Activated CD8-positive, alpha-beta T cell treated with anti-CD3 and anti-CD28 coated beads for 36 hours (primary cell): Measurements from ENCODE around the gene GRPEL1. TPM values are rescaled to one million over a fixed set of nuclear protein-coding genes. Genes with fewer than 3 reads are reported as not detected.

Experiments
- ATAC-seq: fragments of 200-7000 bp; cut with Tn5 transposase; one replicate; pipeline ENCODE4 v1.10.0; 2021; ENCODE audit warnings: mild to moderate bottlenecking, moderate library complexity
- CTCF ChIA-PET: fragments of 350-600 bp; sonication (Branson Sonifier 250); formaldehyde crosslinking; loops from one replicate; lab custom pipeline; 2021; ENCODE audit warnings: antibody characterized with exemption; lab: Charles Lee
- POLR2A ChIA-PET: fragments of 350-600 bp; sonication (Branson Sonifier 250); formaldehyde crosslinking; loops from one replicate; lab custom pipeline; 2021; ENCODE audit warnings: antibody characterized with exemption; lab: Charles Lee
- DNase-seq: peaks from one replicate; pipeline ENCODE4 v3.0.0-alpha.2; 2020
- H3K27ac Mint-ChIP-seq: one replicate; pipeline ENCODE4 v1.8.0; 2021; ENCODE audit warnings: mild to moderate bottlenecking, mixed read lengths
- H3K27me3 Mint-ChIP-seq: one replicate; pipeline ENCODE4 v1.8.0; 2021; ENCODE audit warnings: mixed read lengths
- H3K36me3 Mint-ChIP-seq: one replicate; pipeline ENCODE4 v1.8.0; 2021; ENCODE audit warnings: low read depth, mixed read lengths
- H3K4me1 Mint-ChIP-seq: one replicate; pipeline ENCODE4 v1.8.0; 2021; ENCODE audit warnings: low read depth, mixed read lengths
- H3K4me3 Mint-ChIP-seq: one replicate; pipeline ENCODE4 v1.8.0; 2021; ENCODE audit warnings: mild to moderate bottlenecking, moderate library complexity, mixed read lengths
- H3K9me3 Mint-ChIP-seq: one replicate; pipeline ENCODE4 v1.8.0; 2021; ENCODE audit warnings: mixed read lengths
- intact Hi-C: fragments of 100-400 bp; cut with micrococcal nuclease; formaldehyde crosslinking; loops from one replicate; pipeline ENCODE4 v1.10.0; 2022
- total RNA-seq, 2 experiments: library from RNA; stranded (reverse); gene quantifications; one replicate each; pipeline ENCODE4 v1.2.3, GENCODE V29; 2021
- TF ChIP-seq, protein P1 (sequence below): fragments of 200-600 bp; IDR thresholded peaks from one replicate; pipeline ENCODE4 v1.8.0; 2022; ENCODE audit warnings: antibody characterized with exemption, mild to moderate bottlenecking

The GRPEL1 gene
- total RNA-seq, 2 experiments from 2014 or later: 82.4 to 84.5 TPM

DNA sequence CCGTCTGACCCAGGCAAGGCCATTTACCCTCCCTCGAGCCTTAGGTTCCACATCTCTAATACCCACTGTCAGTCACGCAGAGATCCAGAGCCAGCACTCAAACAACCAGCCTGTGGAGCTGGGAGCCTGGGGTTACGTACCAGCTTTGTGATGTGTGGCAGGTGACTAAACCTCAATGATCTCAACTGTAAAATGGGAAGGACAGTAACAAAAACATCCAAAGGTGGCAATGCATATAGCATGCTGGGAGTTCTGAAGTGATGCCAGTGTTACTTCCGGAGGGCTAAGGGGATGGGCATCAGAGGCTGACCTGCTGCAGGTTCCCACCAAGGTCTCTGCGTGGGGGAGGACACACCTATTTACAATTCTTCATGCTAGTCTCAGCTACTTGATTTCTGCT lies 6.0 kb downstream of the GRPEL1 start:
- Mint-ChIP-seq H3K36me3 (peaks cover 64% of the 10 kb centered on the region), H3K27me3 (no peaks in the 10 kb centered on the region)

DNA sequence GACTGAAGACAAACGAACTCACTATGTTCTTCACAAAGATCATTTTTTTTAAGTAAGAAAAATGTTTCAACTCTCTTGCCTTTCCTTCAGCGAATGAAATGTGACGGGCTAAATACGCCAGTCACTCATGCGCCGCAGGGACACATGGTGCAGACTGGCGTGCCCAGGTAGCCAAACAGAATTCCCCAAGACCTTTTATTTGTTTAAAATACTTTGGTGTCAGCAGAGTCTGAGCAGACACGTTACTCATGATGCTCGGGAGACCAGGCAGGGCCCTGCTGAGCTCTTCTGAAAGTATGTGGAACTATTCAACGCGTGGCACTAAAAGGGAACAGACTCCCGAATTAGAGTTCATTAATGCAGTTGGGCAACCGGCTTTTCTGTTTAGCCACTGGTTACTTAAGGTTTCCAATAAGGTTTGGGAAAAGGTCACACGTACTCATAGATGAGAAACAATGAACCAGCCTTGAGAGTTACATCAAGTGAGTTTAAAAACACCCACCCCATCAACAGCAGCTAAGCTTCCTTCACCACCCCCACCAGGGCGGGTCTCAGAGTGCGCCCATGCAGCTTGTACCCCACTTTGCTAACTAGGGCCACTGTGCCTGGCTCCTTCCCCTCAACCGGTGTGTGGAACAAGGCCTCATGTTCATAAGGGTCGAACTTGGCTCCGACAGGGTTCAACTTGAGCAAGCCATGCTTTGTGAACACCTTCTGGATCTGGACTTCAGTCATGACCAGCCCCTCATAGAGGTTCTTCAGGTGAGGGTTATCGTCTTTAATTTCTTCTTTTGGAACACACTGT lies 7.3 kb downstream of the GRPEL1 start:
- no peak overlapping the region for H3K4me3 Mint-ChIP-seq
- POLR2A ChIA-PET: interaction anchor here (1.2 to 10.2 kb wide), 2 partner anchors 15 to 152 kb away, joined by 3 to 67 read pairs; partner anchors contain the start of gene TADA2B
- no peak for ATAC-seq
- H3K4me1 Mint-ChIP-seq: peaks cover 28% of the 10 kb centered on the region
- TF ChIP-seq, protein P1, sequence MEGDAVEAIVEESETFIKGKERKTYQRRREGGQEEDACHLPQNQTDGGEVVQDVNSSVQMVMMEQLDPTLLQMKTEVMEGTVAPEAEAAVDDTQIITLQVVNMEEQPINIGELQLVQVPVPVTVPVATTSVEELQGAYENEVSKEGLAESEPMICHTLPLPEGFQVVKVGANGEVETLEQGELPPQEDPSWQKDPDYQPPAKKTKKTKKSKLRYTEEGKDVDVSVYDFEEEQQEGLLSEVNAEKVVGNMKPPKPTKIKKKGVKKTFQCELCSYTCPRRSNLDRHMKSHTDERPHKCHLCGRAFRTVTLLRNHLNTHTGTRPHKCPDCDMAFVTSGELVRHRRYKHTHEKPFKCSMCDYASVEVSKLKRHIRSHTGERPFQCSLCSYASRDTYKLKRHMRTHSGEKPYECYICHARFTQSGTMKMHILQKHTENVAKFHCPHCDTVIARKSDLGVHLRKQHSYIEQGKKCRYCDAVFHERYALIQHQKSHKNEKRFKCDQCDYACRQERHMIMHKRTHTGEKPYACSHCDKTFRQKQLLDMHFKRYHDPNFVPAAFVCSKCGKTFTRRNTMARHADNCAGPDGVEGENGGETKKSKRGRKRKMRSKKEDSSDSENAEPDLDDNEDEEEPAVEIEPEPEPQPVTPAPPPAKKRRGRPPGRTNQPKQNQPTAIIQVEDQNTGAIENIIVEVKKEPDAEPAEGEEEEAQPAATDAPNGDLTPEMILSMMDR: no peak
- no peak for DNase-seq
- peaks cover 55% of the 10 kb centered on the region for H3K36me3 Mint-ChIP-seq
- intact Hi-C loops: no loop called here
- no peaks in the 10 kb centered on the region for H3K27me3 Mint-ChIP-seq
- no peaks in the 10 kb centered on the region for H3K9me3 Mint-ChIP-seq
- CTCF ChIA-PET: interaction anchor here (1.0 to 1.6 kb wide), 3 partner anchors 11 to 18 kb away, joined by 4 to 5 read pairs (median 4); partner anchors contain the start of gene TADA2B
- no peak overlapping the region for H3K27ac Mint-ChIP-seq

More for the DNA sequence above, 6.0 kb downstream of the GRPEL1 start:
- no peak for DNase-seq
- intact Hi-C loops: no loop called here
- Mint-ChIP-seq H3K27ac (no peak overlapping the region), H3K4me3 (no peak overlapping the region), H3K9me3 (no peaks in the 10 kb centered on the region), H3K4me1 (peaks cover 40% of the 10 kb centered on the region)
- TF ChIP-seq, protein P1: no peak
- ChIA-PET CTCF (interaction anchor here (0.5 to 2.1 kb wide), 6 partner anchors 9 to 120 kb away, joined by 3 to 9 read pairs (median 4); partner anchors contain the start of gene TADA2B), POLR2A (interaction anchor here (0.6 to 10.2 kb wide), 6 partner anchors 9 to 1137 kb away, joined by 3 to 67 read pairs (median 3); partner anchors contain the start of gene TADA2B)
- no peak for ATAC-seq

DNA sequence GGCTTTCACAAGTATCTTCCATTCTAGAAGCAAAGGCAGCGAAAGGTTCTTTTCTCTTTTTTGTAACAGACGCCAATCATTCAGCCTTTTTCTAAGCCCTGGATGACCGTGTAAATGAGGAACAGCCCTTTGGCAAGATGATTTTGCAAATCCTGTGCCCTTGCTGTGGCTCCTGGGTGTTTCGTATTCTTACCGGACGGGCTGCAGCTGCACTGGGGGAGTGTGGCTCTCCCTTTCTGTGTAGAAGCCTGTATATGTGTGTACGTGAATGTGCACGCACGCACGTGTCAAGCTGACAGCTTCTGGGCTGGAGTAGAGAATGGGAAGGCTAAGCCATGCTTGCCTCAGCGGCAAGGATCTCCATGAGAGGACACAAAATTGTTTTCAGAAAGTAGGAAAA lies 8.2 kb downstream of the GRPEL1 start:
- TF ChIP-seq, protein P1: no peak
- intact Hi-C loops: no loop called here
- ATAC-seq (no peak), DNase-seq (no peak)
- Mint-ChIP-seq H3K27me3 (no peaks in the 10 kb centered on the region), H3K36me3 (peaks cover 51% of the 10 kb centered on the region), H3K4me1 (peaks cover 22% of the 10 kb centered on the region), H3K4me3 (no peak overlapping the region), H3K9me3 (no peaks in the 10 kb centered on the region), H3K27ac (no peak overlapping the region)
- ChIA-PET POLR2A (interaction anchor here (2.7 to 10.2 kb wide), 2 partner anchors 7 to 14 kb away, joined by 13 to 67 read pairs; partner anchors contain the start of genes GRPEL1 and TADA2B), CTCF (interaction anchor here (1.0 to 3.8 kb wide), 4 partner anchors 8 to 17 kb away, joined by 4 to 14 read pairs (median 6); partner anchors contain the start of genes GRPEL1 and TADA2B)

DNA sequence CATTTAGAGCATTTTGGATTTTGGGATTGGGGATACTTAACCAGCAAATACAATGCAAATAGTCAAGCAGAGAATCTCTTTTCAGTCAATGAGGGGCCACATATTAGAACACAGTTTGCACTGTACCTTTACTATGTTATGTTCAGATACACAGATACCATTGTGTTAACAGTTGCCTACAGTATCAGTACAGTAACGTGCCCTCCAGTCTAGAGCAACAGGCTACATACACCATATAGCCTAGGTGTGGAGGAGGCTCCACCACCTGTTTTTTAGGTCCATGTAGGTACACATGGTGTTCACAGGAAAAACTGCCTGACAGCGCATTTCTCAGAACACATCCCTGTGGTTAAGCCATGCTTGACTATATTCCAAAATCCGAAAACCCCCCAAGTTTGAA lies 9.1 kb downstream of the GRPEL1 start:
- H3K36me3 Mint-ChIP-seq: peaks cover 54% of the 10 kb centered on the region
- DNase-seq (no peak), ATAC-seq (no peak)
- TF ChIP-seq, protein P1: no peak
- CTCF ChIA-PET: interaction anchor here (1.1 to 3.8 kb wide), 4 partner anchors 8 to 17 kb away, joined by 3 to 14 read pairs (median 6); partner anchors contain the start of genes GRPEL1 and TADA2B
- intact Hi-C loops: no loop called here
- no peaks in the 10 kb centered on the region for H3K27me3 Mint-ChIP-seq
- H3K4me3 Mint-ChIP-seq: no peak overlapping the region
- POLR2A ChIA-PET: interaction anchor here (0.5 to 10.2 kb wide), 3 partner anchors 8 to 276 kb away, joined by 3 to 67 read pairs (median 13); partner anchors contain the start of genes GRPEL1 and TADA2B
- H3K9me3 Mint-ChIP-seq: no peaks in the 10 kb centered on the region
- H3K27ac Mint-ChIP-seq: peak overlapping the region; percentile 52
- H3K4me1 Mint-ChIP-seq: peaks cover 17% of the 10 kb centered on the region
